ENCODE measurements around the gene SMARCAD1.

DNA sequence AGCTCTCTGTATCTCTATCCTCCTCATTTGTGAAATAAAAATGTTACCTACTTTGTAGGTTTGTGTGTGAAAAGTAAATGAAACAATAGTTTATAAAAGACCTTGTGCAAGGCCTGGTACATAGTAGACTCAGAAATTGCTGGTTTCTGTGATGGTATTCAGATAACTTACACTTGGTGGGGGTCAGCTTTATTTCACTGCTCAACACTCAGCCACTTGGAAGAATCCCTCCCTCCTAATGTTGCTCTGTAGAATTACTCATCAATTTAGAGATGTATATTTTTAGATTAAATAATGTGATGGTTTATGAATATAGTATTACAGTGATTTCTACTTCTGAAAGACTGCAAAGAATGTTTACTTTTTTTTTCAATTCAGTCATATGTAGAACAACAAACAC, 32.7 kb downstream of the SMARCAD1 start:
- TF ChIP-seq TAF1 (IDR thresholded peaks at IDR 0.05; ENCODE audit: borderline replicate concordance, insufficient read depth, low read length): no peak
- TF ChIP-seq, protein P1, sequence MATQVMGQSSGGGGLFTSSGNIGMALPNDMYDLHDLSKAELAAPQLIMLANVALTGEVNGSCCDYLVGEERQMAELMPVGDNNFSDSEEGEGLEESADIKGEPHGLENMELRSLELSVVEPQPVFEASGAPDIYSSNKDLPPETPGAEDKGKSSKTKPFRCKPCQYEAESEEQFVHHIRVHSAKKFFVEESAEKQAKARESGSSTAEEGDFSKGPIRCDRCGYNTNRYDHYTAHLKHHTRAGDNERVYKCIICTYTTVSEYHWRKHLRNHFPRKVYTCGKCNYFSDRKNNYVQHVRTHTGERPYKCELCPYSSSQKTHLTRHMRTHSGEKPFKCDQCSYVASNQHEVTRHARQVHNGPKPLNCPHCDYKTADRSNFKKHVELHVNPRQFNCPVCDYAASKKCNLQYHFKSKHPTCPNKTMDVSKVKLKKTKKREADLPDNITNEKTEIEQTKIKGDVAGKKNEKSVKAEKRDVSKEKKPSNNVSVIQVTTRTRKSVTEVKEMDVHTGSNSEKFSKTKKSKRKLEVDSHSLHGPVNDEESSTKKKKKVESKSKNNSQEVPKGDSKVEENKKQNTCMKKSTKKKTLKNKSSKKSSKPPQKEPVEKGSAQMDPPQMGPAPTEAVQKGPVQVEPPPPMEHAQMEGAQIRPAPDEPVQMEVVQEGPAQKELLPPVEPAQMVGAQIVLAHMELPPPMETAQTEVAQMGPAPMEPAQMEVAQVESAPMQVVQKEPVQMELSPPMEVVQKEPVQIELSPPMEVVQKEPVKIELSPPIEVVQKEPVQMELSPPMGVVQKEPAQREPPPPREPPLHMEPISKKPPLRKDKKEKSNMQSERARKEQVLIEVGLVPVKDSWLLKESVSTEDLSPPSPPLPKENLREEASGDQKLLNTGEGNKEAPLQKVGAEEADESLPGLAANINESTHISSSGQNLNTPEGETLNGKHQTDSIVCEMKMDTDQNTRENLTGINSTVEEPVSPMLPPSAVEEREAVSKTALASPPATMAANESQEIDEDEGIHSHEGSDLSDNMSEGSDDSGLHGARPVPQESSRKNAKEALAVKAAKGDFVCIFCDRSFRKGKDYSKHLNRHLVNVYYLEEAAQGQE (IDR thresholded peaks at IDR 0.05; ENCODE audit: insufficient read depth in 1 of 2, low read depth in 2 of 2, low read length in 2 of 2): no peak
